Activated T-cell treated with anti-CD3 and anti-CD28 coated beads, Interleukin-2, amount 50 U/mL, for 48 hours (primary cell): ENCODE results near the gene ITPR1.
A peak's percentile ranks its signal among the peaks of the same experiment; 100 is the strongest.

Experiments used
- DNase-seq, 2 experiments: peaks; one replicate each; pipeline ENCODE4 v3.0.0-alpha.2; 2020

Gene ITPR1

DNA sequence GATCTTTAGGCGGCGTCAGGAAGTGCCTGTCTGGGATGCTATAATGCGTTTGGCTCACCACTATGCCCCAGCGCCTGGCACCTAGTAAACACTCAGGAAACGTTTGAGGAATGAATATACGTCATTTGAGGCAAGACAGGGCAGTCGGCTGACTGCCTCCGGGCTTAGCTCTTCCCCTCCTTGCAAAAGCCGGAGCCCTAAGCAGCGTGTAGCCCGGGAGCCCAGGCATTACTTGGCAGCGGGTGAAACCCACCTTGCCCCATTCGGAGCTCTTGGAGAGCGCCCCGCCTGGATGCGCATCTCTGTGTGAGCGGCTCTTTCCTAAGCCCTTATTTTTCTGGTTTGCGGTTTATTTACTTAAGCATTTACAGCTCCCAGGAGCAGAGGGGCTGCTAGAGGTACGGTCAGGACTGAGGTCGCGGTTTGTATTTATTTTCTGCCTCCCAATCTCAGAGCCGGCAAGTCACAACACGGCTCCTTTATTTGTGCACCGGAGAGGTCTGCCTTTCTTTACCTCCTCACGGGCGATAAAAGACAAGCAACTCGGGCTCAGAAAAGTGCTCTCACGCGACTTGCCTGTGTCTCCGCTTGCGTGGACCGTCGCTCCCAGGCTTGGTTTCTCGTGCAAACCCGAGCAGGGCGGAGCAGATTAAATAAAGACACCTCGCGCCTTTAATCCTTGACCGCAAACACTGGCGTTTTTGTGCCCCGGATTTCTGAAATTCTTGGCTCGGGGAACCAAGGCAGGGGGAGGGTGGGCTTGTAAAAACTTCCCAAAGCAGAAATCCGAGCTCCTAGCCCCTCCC lies 737 bp upstream of the ITPR1 start:
- DNase-seq: peak; percentile 56 to 58

- peak; percentile 41 to 49 for DNase-seq
Observed at GRCh38 chr3:4493941-4494894, 1.1 kb downstream of the ITPR1 start.

DNA sequence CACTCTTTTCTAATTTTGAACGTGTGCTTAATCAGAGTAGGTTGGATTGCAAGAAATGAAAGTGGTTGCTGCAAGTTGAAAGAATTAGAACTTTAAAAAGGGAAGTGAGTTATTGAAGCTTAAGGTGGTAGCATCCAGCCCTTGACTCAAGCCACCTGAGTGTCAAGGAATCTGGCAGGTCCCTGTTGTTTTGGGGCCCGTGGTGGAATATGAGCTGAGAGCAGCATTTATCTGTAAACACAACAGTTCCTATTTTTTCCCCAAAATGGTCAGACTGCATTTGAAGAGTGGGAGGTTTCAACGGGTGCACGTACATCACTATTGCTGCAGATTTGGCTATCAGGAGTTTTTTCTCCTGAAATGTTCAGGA lies 1.7 kb downstream of the ITPR1 start:
- no peak for DNase-seq

- no peak for DNase-seq
Observed at GRCh38 chr3:4495294-4496086, 2.3 kb downstream of the ITPR1 start.

DNA sequence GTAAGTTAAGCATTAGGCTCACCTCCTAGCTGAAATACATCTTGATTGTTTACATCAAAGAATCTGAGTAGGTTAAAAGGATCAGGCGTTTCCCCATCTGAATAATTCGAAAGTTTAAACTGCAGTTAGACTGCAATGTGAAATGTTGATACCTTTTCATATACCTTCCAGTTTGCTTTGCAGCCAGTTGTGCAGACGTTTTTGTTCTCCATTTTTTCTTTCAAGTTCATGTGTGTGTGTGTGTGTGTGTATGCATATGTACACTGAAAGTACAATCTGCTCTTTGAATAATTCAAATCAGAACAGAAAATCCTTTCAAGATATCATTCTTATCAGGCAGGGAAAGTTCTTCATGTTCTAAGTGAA lies 2.9 kb downstream of the ITPR1 start:
- no peak for DNase-seq

GRCh38 chr3:4497005-4497692 lies 4.0 kb downstream of the ITPR1 start:
- no peak for DNase-seq

- DNase-seq: no peak
Observed at GRCh38 chr3:4497843-4498324, 4.7 kb downstream of the ITPR1 start.

DNA sequence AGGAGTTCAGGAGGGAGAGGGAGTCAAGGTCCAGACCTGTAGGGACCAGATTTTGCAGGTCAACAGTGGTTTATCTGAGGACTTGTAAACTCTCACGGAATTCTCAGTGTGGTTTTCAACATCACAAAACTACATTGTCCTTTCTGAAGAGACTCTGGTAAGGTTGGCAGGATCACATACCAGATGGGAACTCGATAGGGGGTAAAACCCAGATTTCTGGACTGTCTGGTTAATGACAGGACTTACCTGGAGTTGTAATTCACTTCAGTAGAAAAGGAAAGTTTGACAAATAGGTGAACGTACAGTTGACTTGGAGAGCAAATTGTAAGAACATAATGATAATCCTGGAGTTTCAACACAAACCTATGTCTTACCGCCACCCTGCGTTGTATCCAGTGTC lies 5.3 kb downstream of the ITPR1 start:
- DNase-seq: no peak

GRCh38 chr3:4501437-4501836 lies 8.3 kb downstream of the ITPR1 start:
- DNase-seq: no peak

GRCh38 chr3:4501927-4502326 lies 8.8 kb downstream of the ITPR1 start:
- DNase-seq: no peak

DNA sequence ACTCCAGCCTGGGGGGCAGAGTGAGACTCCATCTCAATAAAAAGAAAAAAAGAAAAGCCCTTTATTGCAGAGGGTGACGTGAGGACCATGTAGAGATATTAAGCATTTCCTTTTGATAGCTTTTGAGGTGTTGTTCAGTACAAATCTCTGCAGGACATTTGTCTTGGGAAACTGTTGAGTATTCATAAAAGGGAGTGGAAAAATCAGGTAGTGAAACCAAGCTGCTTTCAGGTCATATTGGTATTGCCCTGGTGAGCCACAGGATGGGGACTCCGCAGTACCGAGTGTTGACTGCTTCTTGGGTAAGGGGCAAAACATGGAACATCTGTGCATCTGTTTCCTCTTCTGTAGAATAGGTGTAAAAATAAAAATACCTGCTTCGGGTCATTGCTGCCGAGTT lies 9.9 kb downstream of the ITPR1 start:
- no peak for DNase-seq

DNA sequence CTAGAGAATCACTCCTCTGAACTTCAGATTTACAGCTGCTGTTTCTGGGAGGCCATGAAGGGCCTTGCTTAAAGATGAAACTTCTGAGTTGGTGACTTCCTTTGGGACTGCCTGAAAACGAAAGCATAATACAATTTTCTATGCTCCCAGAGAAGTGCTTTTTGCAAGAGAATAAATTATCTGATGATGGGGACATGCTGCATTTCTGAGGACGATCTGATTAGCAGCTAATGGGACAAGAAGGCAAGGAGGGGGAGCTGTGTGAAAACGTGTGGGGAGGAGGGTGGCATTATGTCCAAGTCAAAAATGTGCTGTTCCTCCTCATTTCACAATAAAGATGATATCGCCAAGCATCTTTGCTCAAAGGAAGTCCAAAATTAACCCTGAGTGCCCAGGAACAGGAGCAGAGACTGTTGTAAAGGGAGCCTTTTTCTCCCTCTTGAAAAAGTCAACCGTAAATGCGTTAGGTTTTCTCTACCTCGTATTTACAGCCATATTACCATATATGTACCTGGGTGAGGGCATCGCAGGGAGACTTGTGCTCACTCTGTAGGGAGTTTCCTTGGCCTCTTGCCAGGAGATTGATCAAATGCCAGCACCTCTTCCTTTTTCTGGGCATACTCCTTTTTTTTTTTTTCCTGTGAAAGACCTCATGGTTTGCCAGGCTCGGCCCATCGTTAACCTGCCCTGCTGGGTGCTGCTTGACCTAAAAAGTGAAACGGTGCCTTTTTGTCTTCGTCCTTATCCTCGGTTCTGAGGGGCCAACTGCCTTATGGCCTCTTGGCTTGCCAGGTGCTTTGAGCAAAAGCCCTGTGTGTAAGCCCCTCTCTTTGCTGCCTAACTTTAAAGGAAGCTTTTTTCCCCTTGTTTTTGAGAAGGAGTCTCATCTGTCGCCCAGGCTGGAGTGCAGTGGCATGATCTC lies 11.5 kb downstream of the ITPR1 start:
- DNase-seq: peak in 1 of 2 experiments; percentile 43

GRCh38 chr3:4505688-4506558 lies 12.8 kb downstream of the ITPR1 start:
- DNase-seq: no peak

DNA sequence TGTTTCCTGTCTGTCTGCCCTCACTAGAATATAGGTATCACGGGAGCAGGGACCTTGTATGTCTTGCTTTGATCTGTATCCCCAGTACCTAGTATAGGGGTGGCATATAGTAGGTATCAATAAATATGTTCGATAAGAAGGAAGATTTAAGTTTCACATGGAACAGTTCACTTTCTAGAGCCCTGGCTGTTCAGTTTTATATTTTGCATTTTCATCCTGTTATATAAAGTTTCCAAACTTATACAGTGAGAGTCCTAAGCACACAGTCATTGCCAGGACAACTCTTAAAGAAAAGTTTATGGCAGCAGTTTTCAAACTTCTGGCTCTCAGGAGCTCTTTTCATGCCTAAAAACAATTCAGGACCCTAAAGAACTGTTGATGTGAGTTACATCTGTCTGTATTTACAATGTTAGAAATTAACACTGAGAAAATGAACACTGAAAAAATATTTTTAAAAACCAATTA lies 13.4 kb downstream of the ITPR1 start:
- DNase-seq: no peak

GRCh38 chr3:4507024-4507596 lies 14.0 kb downstream of the ITPR1 start:
- DNase-seq: no peak

DNA sequence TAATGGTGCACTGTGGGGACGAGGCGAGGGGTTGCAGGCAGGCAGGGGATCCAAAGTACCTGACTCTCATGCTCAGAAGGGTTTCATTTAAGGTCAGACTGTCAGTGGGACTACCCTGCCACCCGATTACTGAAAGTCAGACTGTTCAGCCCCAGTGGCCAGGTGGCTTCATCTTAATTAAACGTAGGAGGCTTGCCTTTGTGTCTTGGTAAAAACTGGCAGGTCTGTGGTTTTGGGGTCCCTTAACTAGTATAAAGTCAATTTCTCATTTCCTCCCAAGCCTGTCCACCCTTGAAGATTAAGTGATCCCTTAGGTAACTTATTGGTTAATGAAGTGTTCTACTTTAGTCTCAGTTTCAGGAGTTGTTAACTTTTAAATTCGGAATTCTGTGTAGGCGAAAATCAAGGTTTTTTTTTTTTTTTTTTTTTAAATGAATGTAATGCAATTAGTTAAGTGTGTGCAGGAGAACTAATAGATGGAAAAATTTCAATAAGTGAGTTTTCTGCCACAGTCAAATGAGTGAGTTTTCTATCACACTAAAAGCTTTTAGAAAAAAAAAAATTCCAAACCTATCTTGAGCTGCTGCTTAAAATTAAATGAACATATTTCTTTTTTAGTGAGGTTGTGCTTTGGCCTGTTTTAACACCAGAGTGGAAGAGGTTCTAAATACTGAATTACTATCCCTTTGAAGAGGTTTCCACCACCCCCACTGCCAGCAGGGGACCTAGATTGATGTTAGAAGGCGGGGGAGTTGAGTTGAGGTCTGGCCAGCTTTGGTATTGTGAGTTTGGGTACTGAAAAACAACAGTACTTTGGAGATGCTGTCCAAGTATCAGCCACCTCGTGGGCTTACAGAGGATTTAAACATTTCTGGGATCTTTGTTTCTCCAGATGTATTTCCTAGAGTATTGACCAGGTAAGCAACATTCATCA lies 15.2 kb downstream of the ITPR1 start:
- no peak for DNase-seq

DNA sequence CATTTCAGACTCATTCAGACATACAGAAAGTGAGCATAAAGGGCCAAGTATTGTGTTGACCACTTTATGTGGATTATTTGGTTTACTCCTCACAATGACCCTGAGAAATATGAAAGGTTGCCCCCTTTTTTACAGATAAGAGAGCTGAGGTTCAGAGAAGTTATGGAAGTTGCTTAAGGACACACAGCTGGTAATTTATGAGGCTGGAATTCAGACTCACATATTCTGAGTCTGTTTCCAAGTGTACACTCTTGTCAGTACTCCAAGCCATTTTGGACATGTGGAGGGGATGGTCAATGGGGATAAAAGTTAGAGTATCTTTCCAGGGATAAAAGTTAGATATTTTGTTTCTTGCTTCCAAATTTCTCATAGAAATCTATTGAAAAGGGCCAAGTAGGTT lies 15.9 kb downstream of the ITPR1 start:
- DNase-seq: no peak

DNA sequence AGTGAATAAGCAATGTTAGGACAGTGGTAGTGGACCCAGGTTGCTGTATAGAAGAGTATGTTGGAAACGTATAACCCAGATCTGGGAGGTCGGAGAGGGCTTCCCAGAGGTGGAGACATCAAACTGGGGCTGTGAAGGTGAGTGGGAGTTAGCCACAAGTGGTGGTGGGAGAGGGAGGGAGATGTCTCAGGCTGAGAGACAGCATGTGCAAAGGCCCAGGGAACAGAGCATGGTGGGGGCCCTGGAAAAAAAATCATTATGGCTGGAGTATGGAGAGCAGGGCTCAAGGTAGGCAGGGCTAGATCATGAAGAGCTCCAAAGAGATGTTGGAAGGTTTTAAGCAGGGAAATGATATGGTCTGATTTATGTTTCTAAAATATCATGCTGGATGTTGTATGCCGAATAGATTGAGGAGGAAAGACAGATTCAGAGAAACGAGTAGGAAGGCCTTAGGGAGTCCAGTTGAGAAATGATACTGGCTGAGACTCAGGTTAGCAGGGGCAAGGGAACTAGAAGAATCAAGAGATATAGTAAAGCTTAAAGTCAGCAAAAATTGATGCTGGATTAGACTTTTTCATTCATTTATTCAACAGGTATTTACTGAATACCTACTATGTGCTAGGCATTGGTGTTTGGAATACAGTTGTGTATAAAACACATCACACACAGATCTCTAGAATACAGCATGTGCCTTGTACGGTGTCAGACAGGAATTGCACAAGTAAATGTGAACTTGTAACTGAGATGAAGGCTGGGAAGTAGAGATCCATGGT lies 17.0 kb downstream of the ITPR1 start:
- no peak for DNase-seq
